ENCODE measurements around the gene MORN3. TPM values are rescaled to one million over a fixed set of nuclear protein-coding genes. Genes with fewer than 3 reads are reported as not detected.
A peak's percentile ranks its signal among the peaks of the same experiment; 100 is the strongest.

MORN3 gene
- total and polyA plus RNA-seq, 9 of the 15 experiments (the other 6 are each of a cell fraction or from before 2014, with no cell fraction given) = 0.09 to 0.27 (median 0.20) TPM

- no peak for TF ChIP-seq ZBTB2 (IDR thresholded peaks at IDR 0.05)
- 0 out of 2 replicates have a peak, but pooled peaks have one; percentile 9 for TF ChIP-seq HCFC1 (IDR thresholded peaks at IDR 0.05; ENCODE audit: low read depth, low read length)
- TF ChIP-seq CTBP1 (IDR thresholded peaks at IDR 0.05; ENCODE audit: borderline replicate concordance) = peak; percentile 18; the same call in 1 of the 2 replicates
- peak; percentile 41; the same call in 1 of the 2 replicates for TF ChIP-seq ZBTB9 (CRISPR knock-in tag; IDR thresholded peaks at IDR 0.05)
- peak; percentile 42 for TF ChIP-seq FIP1L1 (IDR thresholded peaks at IDR 0.05; ENCODE audit: low read depth, low read length, poor library complexity, severe bottlenecking)
- TF ChIP-seq ATF7 (IDR thresholded peaks at IDR 0.05) = no peak; the same call in 1 of the 2 replicates
- peak; percentile 67; the same call in 1 of the 2 replicates for TF ChIP-seq CBX1 (IDR thresholded peaks at IDR 0.05; ENCODE audit: low read depth)
- TF ChIP-seq SAP30 (IDR thresholded peaks at IDR 0.05; ENCODE audit: borderline replicate concordance, insufficient read depth, low read depth, low read length, poor library complexity, severe bottlenecking) = peak; percentile 98
- no peak for TF ChIP-seq TAF9B (IDR thresholded peaks at IDR 0.05; ENCODE audit: partially characterized antibody)
- TF ChIP-seq RB1 (IDR thresholded peaks at IDR 0.05; ENCODE audit: low read depth) = peak; percentile 70; the same call in 1 of the 2 replicates
- TF ChIP-seq YY1 (IDR thresholded peaks at IDR 0.05; ENCODE audit: borderline replicate concordance in 1 of 3, control insufficient read depth in 1 of 3, extremely low read depth in 1 of 3, insufficient read depth in 3 of 3, insufficient read length in 1 of 3, insufficient replicate concordance in 2 of 3, low read depth in 1 of 3, low read length in 2 of 3) = peak in 2 of 3 experiments; percentile 80 to 86
- peak; percentile 72 for TF ChIP-seq MAX (CRISPR knock-in tag; IDR thresholded peaks at IDR 0.05)
- TF ChIP-seq PHF8 (IDR thresholded peaks at IDR 0.05; ENCODE audit: borderline replicate concordance, low read length) = peak; percentile 96
- TF ChIP-seq HLTF (IDR thresholded peaks at IDR 0.05) = no peak
Measured at GRCh38 chr12:121712461-121713256, 43.2 kb upstream of the MORN3 start, which contains the start of gene TMEM120B (continued).
